Hematopoietic multipotent progenitor cell treated with erythropoietin and hydrocortisone succinate and interleukin-3 and kit ligand, for 4 days (in vitro differentiated cells): ENCODE measurements around the gene CABCOCO1.
"Not testable (repeated sequence)": the region's sequence is repeated elsewhere in the genome, so short reads cannot be mapped to it uniquely, and the experiment has no call there.

ENCODE experiments used
- DNase-seq: peaks from one replicate; pipeline ENCODE4 v3.0.0-alpha.2; 2015

The CABCOCO1 gene

DNA sequence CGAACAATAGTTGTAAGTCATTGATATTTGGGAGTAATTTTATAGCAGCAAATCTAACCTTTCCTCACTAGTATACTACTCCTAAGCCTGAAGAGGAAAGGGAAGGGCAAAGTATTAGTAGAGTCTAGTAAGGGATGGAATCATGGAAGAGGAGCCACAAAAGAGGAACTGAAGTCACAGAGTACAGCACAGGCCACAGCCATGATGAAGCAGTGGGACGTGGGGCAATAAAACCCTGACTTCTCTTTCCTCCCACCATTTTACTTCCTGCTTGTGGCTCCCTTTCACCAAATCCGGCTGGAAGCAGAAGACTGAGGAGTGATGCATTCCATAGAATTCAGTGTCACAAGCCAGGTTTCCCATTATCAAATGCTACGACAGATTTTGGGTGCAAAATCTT, 58.7 kb downstream of the CABCOCO1 start:
- DNase-seq: no peak

DNA sequence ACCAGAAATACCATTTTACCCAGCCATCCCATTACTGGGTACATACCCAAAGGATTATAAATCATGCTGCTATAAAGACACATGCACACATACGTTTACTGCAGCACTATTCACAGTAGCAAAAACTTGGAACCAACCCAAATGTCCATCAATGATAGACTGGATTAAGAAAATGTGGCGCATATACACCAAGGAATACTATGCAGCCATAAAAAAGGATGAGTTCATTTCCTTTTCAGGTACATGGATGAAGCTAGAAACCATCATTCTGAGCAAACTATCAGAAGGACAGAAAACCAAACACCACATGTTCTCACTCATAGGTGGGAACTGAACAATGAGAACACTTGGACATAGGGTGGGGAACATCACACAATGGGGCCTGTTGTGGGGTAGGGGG, 62.5 kb downstream of the CABCOCO1 start:
- DNase-seq: not testable (repeated sequence)

DNA sequence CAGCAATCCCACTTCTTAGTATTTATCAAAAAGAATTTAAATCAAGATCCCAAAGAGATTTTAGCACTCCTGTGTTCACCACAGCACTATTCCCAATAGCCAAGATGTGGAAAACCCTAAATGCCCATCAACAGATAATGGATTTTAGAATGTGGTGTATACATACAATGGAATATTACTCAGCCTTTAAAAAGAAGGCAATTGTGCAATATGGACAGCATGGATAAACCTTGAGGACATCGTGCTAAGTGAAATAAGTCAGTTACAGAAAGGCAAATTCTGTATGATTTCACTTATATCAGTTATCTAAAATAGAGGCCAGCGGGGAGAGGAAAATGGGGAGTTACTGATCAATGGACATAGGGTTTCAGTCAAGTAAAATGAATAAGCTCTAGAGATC, 66.9 kb downstream of the CABCOCO1 start:
- no peak for DNase-seq

DNA sequence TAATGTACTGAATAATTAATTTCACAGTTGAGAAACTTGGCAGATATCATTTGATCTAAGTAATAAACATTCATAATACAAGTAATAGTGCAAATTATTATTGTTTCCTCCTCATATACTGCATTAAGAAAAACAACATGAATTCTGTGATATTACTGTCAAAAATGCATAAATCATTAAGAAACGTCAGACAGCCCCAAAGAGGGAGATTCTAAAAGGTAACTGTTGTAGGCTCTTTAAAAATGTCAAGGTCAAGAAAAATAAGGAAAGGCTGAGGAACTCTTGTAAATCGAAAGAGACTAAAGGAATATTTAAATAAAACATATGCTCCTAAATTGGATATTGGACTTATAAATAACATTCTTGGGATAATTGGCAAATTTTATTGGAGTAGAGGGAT, 67.9 kb downstream of the CABCOCO1 start:
- DNase-seq: no peak

DNA sequence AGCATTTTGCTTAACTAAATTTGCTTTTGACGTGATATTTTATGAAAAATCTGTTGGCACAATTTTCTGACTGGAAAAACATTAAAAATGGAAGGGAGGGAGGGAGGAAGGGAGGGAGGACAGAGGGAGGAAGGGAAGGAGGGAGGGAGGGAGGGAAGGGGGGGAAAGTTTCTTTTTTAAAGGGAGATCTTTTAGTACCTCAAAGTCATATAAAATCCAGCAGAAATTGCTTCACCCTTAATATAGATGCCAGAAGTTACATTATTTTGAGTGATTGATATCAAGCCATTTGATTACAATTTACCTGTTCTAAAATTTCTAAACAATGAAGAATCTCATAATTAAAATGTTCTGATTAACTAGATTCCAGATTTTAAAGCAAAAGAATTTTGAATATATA, 68.9 kb downstream of the CABCOCO1 start:
- DNase-seq: no peak

DNA sequence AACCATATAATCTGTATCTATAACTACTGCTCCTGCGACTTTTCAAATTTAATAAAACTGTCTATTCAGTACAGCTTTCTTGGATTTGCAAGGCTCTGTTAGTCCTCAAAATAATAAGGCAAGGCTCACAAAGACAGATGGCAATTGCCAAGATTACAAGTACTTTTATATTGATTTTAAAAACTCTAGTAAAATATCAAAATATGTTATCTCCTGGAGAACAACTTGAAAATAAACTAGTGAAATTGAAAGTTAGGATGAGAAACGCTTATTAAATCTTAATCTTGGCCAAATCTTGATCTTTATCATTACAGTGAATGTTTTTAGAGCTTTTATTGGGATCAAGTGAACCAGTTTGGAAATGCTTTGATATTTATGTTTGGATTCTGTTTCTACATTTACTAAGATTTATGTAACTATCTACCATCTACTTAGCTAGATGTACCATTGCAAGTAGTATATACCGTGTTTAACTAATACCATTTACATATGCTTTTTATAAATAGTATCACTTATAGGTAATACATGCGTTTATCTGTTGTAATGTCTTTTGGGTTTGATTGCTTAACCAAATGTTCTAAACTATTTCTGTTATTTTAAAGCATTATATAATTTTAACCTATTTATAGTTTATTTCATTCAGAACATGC, 70.0 kb downstream of the CABCOCO1 start:
- DNase-seq: no peak

DNA sequence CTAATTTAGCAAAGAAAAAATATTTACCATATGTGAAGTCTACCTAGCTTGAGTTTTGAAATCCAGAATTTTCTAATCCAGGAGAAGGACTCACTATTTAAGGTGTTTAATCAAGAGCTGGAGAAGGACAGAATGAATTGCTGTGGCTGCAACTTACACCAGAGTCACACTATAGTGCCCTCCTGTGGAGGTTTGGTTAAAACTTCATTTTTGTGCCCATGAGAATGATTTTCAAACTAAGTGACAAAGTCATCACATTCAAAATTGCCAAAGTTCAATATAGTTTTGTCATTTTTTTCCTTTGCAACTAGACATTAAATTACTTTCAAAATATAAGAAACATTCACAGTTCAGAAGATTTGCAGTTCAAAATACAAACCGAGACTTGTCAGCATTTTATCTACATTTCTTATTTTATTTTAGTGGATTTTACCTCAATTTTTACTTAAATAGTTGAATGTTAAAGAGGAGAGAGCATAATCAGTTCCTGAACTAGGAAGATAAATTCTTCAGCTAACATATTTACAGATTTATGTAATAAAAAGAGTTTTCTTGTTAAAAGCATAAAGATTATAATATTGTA, 70.7 kb downstream of the CABCOCO1 start:
- DNase-seq: peak; percentile 84

DNA sequence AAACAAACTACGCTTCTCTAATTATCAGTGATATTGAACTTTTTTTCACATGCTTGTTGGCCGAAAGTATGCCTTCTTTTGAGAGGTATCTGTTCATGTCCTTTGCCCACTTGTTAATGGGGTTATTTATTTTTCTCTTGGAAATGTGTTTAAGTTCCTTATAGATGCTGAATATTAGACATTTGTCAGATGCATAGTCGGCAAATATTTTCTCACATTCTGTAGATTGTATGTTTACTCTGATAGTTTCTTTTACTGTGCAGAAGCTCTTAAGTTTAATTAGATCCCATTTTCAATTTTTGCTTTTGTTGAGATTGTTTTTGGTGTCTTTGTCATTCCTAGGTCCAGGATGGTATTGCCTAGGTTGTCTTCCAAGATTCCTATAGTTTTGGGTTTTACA, 73.2 kb downstream of the CABCOCO1 start:
- no peak for DNase-seq

DNA sequence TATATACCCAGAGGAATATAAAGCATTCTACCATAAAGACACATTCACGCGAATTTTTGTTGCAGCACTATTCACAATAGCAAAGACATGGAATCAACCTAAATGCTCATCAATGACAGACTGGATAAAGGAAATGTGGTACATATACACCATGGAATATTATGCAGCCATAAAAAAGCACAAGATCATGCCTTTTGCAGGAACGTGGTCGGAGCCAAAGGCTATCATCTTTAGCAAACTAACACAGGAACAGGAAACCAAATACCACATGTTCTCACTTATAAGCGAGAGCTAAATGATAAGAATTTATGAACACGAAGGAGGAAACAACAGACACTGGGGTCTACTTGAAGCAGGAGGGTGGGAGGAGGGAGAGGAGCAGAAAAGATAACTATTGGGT, 74.7 kb downstream of the CABCOCO1 start:
- not testable (repeated sequence) for DNase-seq

DNA sequence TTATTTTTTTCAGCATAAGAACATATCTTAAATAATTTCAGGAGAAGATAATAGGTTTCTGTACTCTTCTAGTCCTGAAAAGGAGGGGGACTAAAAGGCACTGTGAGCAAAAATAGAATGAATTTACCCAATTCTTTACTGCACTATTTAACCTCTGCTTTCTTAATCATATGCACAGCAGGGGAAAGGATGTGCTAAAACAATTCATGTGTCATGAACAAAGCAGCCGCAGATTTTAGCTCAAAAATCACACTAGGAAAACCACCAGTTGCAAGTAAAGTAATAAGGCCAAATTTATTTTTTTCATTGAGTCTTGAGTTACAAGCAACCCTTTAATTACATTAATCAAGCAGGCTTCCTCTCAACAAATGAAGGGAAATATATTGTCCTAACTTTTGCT, 80.1 kb downstream of the CABCOCO1 start:
- no peak for DNase-seq

DNA sequence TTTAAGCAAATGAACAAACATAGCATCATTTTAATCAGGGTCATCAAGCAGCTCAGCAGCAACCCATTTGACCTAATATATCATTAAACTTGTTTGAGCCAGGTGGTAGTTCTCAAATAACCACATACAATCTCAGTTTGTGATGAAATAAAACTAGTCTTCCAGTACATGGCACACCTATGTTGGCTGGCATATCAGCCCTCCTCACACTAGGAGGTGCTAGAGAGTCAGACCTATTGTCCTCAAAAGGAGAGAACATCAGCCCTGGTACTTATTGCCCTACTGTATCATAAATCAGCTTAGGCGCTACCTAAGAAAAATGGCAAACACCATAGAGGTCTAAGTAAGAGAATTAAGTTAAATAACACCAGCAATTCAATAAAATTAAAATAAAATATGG, 81.7 kb downstream of the CABCOCO1 start:
- no peak for DNase-seq

DNA sequence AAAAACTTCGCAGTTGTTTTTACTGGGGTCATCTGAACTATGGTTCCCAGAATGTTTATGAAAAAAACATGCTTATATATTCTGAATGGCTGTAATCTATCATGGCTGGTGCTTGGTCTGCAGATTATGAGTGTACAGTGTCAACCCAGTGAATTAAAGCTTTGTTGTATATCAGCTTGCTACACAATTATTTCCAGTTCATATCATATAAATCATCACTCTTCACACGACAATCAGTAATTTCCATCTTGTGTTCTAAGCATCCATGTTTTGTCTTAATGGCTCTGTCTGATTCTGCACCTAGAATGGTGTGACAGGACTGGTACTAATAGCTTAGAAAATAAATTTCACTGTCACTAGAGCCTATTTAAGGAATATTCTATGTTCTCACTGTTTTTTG, 83.6 kb downstream of the CABCOCO1 start:
- no peak for DNase-seq

DNA sequence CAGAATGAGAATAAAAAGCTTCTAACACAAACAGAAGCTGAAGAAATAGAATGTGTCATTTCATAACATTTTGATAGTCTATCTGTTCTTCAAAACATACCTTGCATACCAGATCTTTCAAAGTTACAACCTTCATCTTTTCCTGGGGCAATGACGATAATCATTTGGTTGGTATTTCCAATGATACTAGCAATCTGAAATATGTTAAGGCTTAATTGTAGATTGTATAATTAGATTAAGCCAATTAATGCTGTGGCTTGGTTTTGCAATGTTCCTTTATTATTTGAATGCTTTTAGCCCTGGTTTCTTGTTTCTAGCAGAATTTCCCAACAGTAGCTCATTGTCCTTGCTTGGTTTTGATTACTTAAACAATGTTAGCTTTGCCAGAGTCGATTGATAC, 84.6 kb downstream of the CABCOCO1 start:
- no peak for DNase-seq

DNA sequence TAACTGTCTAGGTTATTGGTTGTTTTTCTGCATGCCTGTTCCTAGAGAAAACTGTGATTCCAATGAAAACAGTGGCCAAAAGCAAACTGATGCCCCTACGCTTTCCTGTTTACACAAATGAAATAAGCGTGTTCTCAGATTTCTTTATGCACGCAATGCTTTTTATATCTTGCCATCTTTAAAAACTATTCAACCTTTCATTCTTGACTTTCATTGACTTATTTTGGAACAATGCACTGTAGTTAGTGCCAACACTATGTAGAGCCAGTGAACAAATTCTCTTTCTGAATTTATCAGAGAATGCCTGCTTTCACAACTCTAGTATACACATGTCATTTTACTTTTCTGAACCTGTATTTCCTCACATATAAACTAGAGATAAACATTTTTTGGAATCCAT, 86.6 kb downstream of the CABCOCO1 start:
- no peak for DNase-seq

DNA sequence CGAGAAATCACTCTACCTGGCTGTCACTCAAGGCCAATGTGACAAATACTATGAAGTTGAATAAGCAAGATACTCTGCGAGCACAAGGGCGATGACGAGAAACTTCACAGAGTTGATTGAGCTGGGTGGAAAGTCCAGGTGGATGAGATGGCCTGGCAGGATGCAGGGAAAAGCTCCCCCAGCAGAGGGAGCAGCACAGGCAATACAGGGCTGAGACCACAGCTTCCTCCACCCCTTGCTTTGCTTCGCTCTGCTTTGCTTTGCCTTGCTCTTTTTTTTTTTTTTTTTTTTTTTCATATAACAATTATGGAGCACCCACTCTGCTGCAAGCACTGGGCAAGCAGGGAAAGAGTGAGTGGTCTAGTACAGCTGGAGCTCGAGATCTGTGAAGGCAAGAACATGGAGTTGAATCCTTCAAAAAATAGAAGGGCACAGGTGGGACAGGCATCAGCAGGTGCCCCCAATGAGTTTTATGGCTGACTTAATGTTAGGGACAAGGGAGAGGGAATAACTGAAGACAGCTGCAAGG, 88.3 kb downstream of the CABCOCO1 start:
- DNase-seq: peak; percentile 93

DNA sequence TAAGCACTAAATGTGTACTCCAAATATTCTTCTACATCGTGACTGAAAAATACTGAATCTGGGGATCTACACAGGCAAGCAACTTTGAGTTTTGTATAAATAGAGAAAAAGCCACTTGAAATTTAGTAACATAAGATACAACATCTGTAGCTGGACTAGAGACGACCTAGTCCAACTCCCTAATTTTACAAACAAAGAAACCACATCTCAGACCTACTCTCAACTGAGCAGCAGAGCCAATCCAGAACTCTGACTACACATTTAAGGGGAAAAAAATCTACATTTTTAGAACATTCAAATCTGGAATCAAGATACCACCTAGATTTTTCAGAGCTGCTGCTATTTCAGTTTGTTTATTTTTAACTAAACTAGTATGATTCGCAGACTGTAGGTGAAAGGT, 88.9 kb downstream of the CABCOCO1 start:
- DNase-seq: no peak

DNA sequence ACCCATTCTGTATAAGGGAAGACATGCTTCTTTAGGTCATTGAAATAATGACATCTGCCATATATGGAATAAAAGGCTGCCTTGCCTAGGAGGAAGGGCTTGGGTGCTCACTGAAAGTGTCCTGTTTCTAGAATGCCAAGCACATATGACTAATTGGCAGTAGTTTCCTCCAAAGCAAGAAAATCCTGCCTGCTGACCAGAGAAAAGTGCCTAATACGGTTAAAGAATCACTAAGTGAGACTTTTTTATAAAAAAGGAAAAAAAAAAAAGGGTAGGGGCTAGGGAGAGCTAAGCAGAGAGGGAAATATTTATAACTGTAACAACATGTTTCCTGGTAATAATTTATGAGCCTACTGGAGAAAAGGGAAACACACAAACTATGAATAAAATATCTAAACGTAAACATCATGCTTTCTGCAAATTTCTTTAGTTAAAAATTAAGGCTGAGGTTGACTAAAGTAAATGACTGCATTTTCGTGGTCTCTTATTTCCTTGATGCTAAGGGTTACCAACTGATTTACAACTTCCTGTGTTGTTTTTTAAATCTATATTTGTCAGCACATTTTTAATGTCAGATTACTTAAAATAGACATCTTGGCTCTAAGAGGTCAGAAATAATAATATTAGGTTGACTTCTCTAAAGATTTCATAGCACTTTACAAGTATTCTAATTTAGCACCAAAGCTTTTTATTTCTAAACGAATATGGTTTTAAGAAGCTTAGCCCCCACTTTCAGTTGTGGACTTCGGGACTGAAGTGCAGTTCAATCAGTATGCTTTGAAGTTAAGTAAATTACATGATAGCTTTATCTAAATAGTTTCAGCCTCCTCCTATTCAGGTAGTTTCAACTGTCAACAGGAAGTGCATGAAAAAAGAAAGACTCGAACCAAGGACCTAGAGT, 89.6 kb downstream of the CABCOCO1 start:
- DNase-seq: peak; percentile 56

DNA sequence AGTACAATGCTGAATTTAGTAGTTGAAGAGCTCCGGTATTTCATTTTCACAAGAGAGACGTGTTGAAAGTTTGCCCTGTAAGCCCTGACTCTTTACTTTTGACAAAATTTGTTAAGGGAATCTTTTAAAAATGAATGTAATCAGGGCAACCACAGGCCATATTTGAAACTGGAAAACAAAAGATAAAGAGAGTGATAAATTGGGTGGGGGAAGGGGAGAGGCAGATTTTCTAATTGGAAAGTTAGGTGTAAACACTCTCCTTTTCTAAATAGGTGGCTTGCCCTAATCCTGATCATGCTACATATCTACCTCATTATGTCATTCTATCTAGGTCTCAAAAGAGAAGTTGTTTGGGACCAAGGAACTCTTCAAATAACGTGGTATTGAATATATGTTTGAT, 90.7 kb downstream of the CABCOCO1 start:
- no peak for DNase-seq

DNA sequence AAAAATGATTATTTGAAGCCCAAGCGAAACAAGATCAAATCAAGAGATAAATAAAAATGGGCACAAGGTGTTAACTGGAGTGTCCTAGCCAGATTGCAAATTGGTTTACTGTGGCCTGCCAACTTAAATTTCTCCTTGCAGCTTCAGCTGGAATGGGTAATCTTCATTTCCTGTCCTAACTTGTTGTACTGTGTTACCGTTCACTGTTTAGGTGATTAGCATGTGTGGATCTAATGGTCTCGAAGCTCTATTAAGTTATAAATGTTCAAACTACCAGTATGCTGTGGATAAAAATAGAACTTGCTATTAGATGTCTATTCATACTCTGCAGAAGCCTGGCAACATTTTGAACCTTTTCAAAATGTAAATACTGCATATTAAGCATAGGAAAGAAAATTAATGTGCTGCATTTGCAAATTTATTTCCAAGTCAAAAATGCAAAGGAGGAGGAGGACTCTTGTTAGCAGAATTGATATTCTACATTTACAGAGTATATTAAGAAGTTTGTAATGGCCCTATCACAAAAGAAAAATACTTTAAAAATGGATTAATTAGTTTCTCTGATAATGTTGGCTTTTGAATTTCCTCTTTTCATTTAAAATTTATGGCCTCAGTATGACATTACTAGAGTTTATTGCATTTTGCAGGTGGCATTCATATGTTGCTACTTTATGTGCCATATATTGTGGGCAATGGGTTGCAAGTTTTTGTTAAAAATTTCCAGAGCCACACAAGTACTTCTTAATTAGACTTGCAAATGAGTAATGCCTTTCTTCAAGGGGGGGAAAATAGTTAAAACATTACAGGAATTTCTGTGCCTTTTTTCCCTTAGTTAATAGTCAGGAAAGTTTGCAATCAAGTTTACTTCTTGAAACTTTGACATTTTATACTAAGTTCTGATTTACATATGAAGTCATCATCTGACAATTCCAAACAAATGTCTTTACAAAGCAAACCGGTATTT, 92.1 kb downstream of the CABCOCO1 start:
- no peak for DNase-seq

DNA sequence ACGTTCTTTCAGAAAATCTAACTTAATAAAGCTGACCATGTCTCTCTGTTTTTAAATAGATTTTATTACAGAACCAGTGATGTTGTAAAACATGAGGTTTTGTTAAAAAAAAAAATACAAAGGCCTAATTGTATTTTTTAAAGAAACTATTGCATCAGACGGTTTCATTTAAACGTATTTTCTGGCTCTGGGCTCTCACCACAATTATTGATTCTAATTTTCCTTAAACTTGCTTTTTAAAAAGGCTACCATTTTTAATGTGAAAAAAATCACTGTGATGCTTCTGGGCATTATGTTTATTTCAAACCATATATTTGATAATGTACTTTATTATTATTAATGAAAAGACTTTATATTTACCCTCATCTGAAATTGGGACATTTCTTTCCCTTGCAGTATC, 94.3 kb downstream of the CABCOCO1 start:
- no peak for DNase-seq

DNA sequence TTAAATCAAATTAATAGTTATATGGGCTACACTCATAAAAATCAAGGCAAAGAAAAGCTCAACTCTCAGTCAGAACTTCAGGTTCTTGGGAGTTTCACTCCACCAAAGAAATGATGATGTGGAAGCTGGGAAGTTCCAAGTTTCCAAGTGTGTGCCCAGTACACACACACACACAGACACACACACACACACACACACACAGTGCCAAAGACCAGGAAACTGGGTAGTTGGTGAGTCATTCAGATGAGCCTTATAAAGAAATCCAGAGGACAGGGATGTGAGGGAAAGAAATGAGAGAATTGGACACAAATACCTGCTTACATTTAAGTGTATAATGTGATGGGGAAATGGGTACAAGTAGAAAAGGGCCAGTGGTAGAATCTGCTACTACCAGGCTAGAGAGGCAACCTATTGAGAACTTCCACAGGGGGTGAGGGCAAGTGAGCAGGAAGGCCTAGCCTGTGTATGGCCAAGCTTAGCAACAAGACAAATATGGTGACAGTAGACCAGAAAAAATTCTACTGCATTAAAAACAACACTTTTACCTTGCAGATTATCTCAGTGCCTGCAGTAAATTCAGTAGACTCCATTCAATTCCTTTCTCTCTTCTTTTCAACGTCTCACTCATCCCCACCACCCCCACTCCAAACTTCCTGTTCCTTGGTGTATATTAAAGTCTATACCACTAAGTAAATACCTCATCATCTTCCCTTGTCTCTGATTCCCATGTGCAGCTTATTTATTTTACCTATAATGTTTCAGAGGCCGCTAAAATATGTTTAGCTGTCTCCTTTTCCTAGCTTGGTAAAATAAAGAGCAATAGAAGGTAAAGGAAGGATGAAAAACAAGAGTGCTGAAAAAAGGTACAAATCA, 95.0 kb downstream of the CABCOCO1 start:
- no peak for DNase-seq

DNA sequence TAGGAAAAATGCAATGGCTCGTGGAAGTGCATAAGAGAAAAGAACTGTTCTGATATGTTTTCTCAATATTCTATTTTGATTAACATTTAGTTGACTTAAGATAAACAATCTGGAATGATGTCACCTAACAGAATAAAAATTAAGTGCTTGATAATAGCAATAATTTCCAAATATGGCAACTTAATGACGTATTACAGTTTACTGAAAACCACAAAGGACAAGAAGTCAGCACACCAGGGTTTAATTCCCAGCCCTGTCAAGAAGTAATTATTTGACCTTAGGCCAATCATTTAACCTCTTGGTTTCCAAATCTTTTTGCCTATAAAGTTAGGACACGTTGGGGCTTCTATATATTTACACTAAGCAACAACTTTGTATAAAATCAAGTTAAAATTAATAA, 95.7 kb downstream of the CABCOCO1 start:
- DNase-seq: no peak
